Measurements from ENCODE around the gene KLHDC7B. TPM values are rescaled to one million over a fixed set of nuclear protein-coding genes. Genes with fewer than 3 reads are reported as not detected.

KLHDC7B gene
- total RNA-seq, 1 donor from 2014 or later = 0.08 TPM

- intact Hi-C loops (cut with DNase I) = no loop called here
- peak; percentile 88 for DNase-seq (ENCODE audit: low spot score)
Observed at GRCh38 chr22:50542416-50542927, 3.2 kb upstream of the KLHDC7B start.

- DNase-seq (ENCODE audit: low spot score) = peak; percentile 94
- intact Hi-C loops (cut with DNase I) = no loop called here
Observed at GRCh38 chr22:50544078-50544745, 1.5 kb upstream of the KLHDC7B start.

- DNase-seq (ENCODE audit: low spot score) = no peak
- intact Hi-C loops (cut with DNase I) = no loop called here
Observed at GRCh38 chr22:50544746-50545253, 899 bp upstream of the KLHDC7B start.

GRCh38 chr22:50546326-50547262, 895 bp downstream of the KLHDC7B start:
- intact Hi-C loops (cut with DNase I) = no loop called here
- no peak for DNase-seq (ENCODE audit: low spot score)

GRCh38 chr22:50547263-50547985, 1.7 kb downstream of the KLHDC7B start:
- intact Hi-C loops (cut with DNase I) = no loop called here

GRCh38 chr22:50548040-50548920, 2.6 kb downstream of the KLHDC7B start:
- no peak for DNase-seq (ENCODE audit: low spot score)
- intact Hi-C loops (cut with DNase I) = no loop called here

More at GRCh38 chr22:50547263-50547985, 1.7 kb downstream of the KLHDC7B start:
- DNase-seq (ENCODE audit: low spot score) = no peak

GRCh38 chr22:50548921-50549790, 3.5 kb downstream of the KLHDC7B start:
- intact Hi-C loops (cut with DNase I) = no loop called here
- DNase-seq (ENCODE audit: low spot score) = no peak

GRCh38 chr22:50550395-50550794, 4.7 kb downstream of the KLHDC7B start:
- intact Hi-C loops (cut with DNase I) = no loop called here
- no peak for DNase-seq (ENCODE audit: low spot score)

GRCh38 chr22:50551160-50551752, 5.6 kb downstream of the KLHDC7B start:
- intact Hi-C loops (cut with DNase I) = no loop called here
- no peak for DNase-seq (ENCODE audit: low spot score)

GRCh38 chr22:50553310-50553709, 7.6 kb downstream of the KLHDC7B start:
- no peak for DNase-seq (ENCODE audit: low spot score)
- intact Hi-C loops (cut with DNase I) = no loop called here

GRCh38 chr22:50556703-50557102, 11.0 kb downstream of the KLHDC7B start:
- DNase-seq (ENCODE audit: low spot score) = no peak
- intact Hi-C loops (cut with DNase I) = no loop called here

GRCh38 chr22:50560034-50560433, 14.3 kb downstream of the KLHDC7B start:
- intact Hi-C loops (cut with DNase I) = loop anchor here (5.0 kb wide), 1 partner anchor 33 kb away; the partner anchor contains the start of gene SCO2
- no peak for DNase-seq (ENCODE audit: low spot score)

GRCh38 chr22:50561401-50562358, 16.0 kb downstream of the KLHDC7B start:
- DNase-seq (ENCODE audit: low spot score) = no peak

GRCh38 chr22:50562523-50563412, 17.1 kb downstream of the KLHDC7B start, which contains the start of gene SYCE3:
SYCE3 (minus strand) TSS chr22:50562919; CDS start chr22:50556405, 6,514 bp downstream.
- DNase-seq (ENCODE audit: low spot score) = peak; percentile 100
- intact Hi-C loops (cut with DNase I) = loop anchor here (1.0 to 5.0 kb wide), 3 partner anchors 16 to 35 kb away; partner anchors contain the start of genes CHKB, CPT1B and SCO2

More at GRCh38 chr22:50561401-50562358, 16.0 kb downstream of the KLHDC7B start:
- intact Hi-C loops (cut with DNase I) = loop anchor here (2.0 to 5.0 kb wide), 2 partner anchors 21 to 34 kb away; partner anchors contain the start of genes CHKB and SCO2
